ENCODE measurements around the gene FAT4.

GRCh38 chr4:125331116-125331515 is 16.4 kb downstream of the FAT4 start:
- TF ChIP-seq CTCF (conservative IDR thresholded peaks at IDR 0.05; ENCODE audit: low read depth, low read length) = no peak
- no peak for TF ChIP-seq EZH2 (IDR thresholded peaks at IDR 0.05; ENCODE audit: borderline replicate concordance, low read depth, low read length, poor library complexity, severe bottlenecking)

Data from A673 (cell line).